Measurements from ENCODE around the gene FNDC1.

DNA sequence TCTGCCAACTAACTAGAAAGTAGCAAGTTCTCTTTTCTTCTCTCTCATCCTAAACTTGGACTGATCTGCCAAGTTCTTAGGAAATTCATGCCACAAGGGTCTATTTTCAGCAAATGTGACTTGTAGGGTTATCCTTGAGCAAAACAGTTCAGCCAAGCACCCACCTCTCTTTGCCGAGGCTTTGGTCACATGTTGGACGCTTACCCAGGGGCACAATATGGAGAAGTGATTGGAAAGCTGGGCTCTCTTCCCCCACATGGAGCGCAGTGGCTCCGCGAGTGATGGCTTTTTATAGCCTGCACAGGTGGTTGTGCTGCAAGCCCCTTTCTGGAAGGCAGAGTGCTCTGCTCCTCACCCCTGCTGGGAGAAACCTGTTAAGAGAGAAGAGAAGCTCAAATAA, 47.7 kb upstream of the FNDC1 start:
- TF ChIP-seq, protein P1, sequence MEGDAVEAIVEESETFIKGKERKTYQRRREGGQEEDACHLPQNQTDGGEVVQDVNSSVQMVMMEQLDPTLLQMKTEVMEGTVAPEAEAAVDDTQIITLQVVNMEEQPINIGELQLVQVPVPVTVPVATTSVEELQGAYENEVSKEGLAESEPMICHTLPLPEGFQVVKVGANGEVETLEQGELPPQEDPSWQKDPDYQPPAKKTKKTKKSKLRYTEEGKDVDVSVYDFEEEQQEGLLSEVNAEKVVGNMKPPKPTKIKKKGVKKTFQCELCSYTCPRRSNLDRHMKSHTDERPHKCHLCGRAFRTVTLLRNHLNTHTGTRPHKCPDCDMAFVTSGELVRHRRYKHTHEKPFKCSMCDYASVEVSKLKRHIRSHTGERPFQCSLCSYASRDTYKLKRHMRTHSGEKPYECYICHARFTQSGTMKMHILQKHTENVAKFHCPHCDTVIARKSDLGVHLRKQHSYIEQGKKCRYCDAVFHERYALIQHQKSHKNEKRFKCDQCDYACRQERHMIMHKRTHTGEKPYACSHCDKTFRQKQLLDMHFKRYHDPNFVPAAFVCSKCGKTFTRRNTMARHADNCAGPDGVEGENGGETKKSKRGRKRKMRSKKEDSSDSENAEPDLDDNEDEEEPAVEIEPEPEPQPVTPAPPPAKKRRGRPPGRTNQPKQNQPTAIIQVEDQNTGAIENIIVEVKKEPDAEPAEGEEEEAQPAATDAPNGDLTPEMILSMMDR (IDR thresholded peaks at IDR 0.05; ENCODE audit: borderline replicate concordance, extremely low read depth, low read length, poor library complexity, severe bottlenecking), result no peak
- no peak for TF ChIP-seq EZH2 (IDR thresholded peaks at IDR 0.05; ENCODE audit: borderline replicate concordance, low read depth, low read length, severe bottlenecking)

Data from DND-41 (cell line).